NCI-H2171 treated with DMSO at 0.1 percent for 48 hours (cell line): Measurements from ENCODE around the gene LIX1.

Experiments used
- DNase-seq: peaks from one replicate; lab custom pipeline; 2025; lab: John Stamatoyannopoulos, UW

The LIX1 gene

DNA sequence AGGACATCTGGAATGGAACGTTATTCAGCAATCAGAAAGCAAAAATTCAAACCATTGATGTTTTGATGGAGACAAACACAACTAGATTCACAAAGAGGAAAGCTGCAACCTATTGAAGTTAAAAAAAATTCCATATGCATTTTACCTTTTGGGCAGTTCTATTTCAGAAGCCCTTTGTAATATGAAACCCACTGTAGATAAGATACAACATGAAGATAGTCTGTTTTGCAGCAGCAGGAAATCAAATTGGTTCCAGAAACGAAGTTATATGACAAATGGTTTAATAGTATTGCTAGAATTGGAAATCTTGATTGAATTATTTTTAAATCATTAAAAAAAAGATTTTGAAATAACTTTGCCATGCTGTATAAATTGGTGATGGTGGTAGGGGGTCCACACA, 872 bp downstream of the LIX1 start:
- DNase-seq: peak; percentile 2

DNA sequence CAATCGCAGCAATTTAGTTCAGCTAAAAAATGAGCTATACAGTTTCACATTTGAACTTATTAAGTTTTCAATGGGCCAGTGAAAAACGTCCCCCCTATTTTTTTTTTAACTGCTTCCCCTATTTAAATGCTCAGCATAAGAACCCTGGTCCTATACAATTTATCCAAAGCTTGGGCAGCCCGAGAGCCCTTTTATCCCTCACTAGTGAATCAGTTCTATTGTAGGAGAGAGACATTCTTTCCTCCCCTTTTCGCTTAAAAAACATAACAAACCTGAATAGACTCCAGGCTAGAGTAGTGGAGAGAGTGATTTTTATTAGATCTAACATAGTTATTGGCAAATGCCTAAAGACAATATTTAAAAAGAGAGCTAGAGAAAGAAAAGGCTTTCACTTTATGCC, 1.4 kb downstream of the LIX1 start:
- DNase-seq: no peak

DNA sequence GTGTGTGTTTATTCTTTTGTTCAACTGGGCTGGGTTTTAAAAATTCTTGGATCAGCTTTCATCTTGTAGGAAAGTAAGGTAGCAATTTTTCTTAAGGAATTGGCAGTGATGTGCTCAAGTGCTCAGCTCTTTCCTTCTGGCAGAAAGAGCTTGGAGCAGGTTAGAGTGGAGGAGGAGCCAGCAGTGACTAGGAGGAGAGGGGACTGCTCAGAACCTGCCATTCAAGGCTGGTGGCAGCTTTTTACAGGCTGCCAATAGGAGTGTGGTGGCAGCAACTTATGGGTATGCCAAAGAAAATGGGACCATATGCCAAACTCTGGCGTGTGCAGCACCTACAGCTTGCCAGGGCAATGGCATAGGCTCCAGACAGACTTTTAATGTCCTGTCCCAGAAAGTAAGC, 2.2 kb downstream of the LIX1 start:
- DNase-seq: peak; percentile 11

DNA sequence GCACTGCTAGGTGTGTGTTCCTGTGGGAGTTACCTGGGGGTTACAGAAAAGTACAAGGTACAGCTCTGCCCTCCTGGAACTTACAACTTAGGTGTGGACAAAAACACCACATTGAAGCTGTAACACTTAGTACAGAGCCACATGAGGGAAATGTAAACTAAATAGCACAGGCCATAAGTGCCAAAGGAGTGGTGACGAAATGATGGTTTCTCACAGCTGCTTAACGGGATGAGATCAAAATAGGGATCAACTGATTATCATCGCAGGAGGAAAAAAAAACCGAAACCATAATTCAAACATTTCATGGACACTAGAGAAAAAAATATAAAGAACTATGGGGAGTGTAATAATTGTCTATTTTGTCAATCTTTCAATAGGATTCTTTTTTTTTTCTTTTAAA, 5.9 kb downstream of the LIX1 start:
- no peak for DNase-seq

DNA sequence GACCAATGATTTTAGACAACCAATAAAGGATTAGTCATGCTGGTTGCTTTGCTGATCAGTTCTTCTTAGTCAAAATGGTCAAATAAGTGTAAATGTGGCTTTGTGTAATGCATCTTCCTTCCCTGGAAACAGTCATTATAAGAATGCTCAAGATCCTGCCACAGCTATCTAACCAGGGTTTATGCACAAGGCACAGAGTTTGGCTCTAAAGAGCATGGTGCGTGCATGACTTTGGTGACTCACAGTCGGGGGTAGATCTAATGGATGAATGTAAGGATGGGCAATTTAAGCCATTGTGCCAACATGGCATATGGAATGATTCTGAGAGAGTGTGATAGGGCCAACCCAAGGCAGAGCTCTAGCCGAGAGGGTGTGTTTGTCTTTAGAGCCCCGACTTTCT, 6.5 kb downstream of the LIX1 start:
- DNase-seq: no peak

DNA sequence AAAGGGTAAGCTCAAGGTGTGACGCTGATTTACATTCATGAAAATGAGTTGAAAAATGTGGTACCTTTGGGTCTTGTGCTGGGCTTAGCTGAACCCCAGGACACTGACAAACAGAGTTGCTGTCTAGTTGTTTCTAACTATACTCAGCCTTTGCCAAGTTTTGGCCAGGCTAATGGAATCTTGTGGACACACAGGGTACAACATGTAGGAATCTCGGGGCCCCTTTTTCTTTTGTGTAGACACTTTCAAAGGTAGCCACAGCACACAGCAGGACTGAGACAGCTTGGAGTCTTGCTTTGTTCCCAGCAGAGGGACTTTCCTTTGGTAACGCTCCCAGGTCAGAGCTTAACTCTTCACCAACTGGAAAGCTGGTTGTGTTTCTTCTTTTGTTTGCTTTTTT, 7.8 kb downstream of the LIX1 start:
- no peak for DNase-seq

DNA sequence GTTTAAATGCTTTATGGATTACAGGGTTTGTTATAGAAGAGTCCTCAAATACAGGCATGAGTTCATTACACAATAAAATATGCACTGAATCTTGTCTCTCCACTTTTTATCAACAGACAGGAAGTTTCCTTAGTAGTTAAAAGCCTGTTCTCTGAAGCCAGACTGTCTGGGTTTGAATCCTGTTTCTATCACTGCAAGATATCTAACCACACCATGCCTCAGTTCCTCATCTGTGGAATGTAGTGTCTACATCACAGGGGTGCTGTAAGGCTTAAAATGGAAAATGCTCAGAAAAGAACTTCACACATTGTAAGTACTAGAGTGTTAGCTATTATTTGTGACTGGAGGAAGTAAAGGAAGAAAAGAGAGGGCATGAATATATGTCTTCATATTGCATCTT, 9.3 kb downstream of the LIX1 start:
- no peak for DNase-seq

DNA sequence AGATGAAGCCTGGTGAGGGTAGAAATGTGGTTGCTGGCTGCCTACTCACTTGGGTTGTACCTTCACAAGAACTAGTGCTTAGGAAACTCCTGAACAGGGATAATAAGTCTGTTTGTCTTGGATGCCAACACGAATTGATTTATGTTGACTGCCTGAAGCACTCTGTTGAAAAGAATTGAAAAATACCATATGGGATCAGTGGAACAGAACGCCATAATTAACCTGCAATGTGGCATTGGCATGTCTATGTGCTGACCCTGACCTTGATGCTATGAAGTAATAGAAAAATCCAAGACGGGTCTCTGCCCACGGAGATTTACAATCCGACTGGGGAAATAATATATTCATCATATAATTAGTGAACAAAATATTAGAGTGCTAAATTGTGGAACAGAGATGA, 10.5 kb downstream of the LIX1 start:
- no peak for DNase-seq

DNA sequence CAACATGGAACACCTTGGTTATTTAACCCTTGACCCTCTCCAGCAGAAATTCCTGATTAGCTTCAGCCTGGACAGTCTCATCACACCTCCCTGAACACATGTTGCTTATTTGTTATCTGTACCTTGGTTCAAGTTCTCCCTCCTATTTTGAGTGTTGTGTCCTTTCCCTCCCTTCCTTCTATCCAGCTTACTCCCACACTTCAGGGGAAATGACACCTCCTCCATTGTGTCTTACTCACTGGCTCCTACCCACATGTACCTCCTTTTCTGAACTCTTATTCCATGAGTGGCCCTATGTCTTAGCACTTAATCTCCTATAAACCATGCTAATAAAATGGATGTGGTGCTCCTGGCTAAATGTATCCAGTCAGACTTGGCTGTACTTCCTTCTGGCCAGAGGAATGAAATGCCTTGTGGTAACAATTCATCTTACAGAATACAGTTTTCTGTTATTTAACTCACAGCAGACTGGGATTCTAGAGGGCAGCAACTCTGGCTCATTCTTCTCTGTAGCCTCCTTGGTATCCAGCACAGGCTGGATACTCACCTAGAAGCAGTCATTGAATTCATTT, 11.2 kb downstream of the LIX1 start:
- no peak for DNase-seq

DNA sequence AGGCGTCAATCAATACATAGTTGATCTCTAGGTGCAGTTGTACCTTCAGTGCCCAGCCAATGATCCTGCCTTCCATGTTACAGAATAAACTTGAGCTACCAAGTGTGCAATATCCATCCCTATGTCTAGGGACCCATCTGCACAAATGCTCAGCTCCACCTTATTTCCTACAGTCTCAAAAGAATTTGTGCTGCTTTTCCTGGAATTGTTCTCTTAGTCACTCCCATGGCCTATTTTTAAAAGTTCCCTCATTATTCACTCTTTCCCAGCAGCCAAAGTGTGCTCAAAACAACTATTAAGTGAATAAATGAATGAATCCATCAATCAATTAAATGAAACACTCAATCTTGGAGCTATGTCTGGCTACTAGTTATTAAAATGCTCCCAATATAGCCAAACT, 14.7 kb downstream of the LIX1 start:
- DNase-seq: no peak

DNA sequence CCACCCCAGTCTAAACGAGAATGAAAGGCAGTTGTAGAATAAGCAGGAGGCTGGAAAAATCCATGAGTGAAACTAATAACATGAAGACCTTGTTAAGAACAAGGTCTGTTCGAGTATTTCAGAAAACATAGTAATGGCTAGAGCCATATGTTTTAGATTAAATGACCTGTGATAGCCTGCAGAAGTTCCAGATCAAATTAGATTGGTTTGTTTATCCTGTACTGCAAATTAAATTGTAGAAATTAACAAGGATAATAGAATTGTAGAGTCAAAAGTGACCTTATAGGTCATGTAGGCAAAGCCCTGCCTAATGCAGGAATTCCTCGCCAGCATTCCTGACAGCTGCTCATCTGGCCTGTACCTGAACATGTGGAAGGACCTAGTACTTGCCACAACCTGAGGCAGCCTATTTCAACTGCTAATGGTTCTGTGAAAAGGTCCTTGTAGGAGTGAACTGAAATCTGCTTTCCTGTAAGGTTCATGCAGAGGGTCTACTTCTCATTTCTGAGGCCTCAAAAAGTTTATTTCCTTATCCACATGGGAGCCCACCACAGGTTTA, 17.2 kb downstream of the LIX1 start:
- no peak for DNase-seq

DNA sequence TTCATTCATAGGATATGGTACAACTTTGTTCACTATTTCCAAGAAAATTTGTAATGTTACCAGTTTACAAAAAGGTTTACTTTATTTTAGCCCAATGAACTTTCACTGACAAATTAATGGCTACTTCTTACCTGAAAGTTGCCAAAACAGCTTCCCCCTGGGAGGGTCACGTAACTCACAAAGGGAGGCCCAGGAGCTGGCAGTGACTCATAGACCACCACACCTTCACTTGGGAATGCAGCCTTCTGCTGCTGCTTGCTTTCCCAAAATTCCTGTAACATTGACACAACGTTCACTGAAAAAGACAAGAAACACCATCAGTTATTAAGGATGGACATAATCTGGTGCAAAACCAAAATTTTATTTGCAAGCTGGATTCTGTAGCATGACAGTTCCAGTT, 18.1 kb downstream of the LIX1 start:
- no peak for DNase-seq

DNA sequence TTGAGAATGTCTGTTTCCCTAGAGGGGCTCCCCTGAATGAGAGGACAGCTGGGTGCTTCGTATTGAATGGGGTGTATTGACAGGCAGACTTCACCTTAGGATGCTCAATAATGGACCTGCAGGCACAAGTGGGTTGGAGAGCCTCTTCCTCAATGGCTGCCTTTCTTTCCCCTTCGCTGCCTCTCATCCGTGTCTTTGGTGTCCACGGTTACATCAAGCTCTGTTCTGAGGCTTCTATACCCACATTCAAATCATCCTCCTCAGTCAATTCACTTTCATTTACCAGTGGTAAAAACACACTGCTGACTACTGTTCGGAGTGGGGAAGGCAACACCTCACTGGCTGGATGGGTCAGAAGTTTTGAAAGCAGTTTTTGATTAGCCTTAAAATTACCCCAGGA, 20.6 kb downstream of the LIX1 start:
- no peak for DNase-seq

DNA sequence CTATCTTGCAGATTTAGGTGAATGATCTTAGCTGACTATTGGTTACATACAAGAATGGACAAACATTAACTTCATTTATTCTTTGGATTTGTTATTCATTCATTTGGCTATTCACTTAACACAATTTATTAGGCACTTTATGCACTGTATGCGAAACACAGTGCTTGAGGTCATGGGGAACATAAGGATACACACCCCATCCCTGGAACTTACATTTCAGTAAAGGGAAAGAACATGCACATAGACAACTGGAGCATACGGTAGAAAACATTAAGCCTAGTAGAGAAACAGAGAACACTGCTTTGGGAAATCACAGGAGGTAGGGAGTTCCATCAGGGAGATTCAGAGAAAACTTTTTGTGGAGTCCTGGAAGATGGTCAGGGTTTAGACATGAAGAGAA, 22.2 kb downstream of the LIX1 start:
- no peak for DNase-seq

DNA sequence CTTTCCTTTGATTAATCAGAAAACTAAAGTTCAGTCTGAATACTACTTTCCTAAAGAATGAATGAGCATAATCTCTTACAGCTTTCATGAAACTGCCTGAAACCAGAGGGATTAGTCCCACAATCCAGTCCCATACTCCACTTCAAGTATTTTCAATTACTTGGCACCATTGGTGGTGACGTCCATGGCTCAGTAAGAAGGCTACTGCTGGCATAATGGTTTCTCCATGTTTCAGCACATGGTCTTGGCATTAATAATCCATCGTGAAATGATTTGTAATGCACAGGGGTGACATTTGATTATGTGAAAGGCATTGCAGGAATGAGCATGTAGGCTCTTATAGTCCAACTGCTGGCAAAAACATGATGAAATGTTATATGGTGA, 23.4 kb downstream of the LIX1 start:
- DNase-seq: no peak

DNA sequence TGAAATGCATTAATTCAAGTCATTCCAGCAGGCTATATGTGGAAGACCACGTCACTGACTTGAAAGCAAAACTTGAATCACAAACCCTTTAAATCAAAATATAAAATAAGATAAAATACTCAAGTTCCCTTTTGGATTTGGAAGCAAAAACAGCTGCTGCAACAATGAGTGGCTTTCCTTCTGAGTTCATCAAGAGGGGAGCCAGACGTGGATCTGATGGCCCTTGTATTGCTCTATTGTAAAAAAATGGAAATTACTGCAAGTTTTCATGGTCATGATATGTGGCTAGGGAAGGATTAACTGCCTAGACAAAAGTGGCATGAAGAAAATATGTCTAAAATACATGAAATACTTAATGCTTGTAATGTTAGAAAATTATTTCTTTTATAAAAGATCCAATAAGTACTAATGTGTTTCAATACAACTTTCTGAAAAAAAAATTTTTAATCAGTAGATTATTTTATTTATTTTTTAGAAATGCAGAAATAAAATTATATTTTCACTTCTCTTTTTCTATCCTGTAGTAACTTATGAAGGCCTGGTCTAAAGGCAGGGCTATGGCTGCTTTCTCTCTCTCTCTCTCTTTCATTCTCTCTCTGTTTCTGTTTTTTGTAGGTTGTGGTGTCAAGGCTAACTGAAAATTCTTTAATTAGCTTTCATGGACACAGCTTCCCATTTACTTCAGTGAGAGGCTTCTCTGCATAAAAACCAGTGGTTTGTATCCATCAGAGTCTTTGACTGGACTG, 24.0 kb downstream of the LIX1 start:
- DNase-seq: no peak

DNA sequence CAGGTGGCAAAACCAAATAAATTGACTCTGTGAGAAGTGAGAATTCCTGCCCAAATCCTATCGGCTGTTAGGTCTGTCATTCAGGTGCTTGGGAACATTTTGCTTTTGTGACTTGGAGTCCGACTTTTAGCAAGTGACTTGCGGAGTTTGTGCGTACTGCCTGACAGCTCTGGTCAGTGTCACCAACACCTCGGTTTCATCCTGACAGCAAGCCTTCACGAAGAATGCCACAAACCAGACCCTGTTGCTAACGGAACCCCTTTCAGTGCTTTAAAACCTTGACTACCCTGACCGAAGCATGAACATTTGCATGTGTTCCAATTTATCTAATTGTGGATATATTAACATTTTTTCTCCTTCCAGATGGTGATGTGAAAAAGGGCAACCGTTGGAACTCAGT, 26.5 kb downstream of the LIX1 start:
- no peak for DNase-seq

DNA sequence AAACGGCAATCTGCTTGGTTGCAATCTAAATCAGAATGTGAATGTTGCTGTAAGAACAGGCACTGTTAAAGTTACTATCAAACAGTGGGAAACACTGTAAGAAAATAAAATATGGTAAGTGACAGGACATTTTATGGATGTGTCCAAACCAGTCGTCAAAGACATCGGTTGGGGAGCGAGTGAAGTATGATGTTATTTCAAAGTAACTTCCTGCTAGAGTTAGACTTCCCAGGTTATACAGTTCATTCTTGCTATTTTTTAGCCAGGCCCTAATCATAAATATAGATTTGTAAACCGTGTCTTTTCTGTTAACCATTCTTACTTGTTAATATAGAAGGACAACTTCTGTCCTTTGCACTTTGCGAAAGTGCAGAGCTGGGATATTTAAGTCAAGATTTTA, 30.2 kb downstream of the LIX1 start:
- DNase-seq: no peak

DNA sequence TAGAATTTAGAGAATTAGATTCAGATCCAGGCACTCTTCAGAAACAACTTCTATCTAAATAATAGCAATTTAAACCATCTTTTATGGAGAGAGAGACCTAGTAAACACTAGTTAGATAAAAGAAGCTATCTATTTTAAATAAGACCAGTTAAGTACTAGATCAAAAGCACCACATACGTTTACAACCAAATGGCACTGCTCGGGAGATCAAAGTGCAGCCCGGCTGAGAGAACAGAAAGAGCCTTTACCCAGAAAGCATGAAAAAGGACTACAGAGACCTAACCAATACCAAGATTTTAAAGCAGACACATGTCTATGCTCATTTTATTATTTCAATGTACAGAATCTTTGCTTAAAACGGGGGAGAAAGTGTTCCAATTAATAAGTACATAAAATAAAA, 30.8 kb downstream of the LIX1 start:
- no peak for DNase-seq

DNA sequence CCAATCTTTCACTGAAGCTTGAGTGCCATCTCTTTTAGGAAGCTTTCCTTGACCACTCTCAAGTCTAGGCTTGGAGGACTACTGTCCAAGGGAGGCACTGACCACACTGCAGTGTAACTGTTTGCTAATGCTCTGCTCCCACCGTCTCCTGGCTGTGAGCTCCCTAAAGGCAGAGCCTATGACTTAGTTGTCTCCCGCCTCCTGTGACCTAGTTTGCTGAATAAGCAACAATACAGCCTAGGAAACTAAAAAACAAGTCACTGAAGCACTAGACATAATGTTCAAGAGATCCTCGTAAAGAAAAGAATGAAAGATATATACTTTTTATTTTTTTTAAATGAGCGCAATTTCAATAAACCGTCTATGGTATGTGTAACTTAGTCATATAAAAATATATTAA, 31.4 kb downstream of the LIX1 start:
- DNase-seq: no peak

DNA sequence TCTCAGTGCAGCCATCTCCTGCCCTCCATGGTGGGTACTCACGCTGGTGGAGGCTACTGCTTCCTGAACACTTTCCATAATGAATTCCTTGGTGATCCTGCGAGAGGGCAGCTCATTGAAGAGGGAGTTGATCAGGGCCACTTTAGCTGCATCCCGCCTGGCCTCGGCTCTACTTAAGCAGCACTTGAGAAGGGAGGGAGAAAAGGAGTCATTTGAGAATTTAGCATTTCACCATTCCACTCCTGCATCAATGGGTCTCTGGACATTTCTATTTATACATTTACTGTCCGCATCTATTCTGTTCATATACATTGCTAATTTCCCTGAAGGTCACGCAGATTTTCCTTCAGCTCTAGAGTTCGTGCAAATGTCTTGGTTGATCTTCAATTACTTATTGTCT, 35.1 kb downstream of the LIX1 start:
- no peak for DNase-seq

DNA sequence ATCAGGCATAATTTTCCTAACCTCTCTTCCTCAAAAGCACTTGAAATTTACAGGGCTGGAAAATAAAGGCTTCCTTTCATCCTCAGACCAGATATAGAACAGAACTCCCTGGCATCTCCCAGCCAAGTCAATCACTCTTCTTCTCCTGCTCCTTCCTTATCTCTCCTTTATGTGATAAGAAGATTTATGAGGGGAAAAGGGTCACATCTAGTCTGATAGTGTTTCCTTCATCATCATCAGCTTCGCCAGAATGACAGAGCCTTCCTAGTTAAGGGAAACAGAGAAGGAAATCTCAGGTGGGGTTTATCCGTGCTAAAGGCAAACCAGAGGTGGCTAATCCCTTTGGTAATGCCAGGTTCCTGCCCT, 36.2 kb downstream of the LIX1 start:
- no peak for DNase-seq

DNA sequence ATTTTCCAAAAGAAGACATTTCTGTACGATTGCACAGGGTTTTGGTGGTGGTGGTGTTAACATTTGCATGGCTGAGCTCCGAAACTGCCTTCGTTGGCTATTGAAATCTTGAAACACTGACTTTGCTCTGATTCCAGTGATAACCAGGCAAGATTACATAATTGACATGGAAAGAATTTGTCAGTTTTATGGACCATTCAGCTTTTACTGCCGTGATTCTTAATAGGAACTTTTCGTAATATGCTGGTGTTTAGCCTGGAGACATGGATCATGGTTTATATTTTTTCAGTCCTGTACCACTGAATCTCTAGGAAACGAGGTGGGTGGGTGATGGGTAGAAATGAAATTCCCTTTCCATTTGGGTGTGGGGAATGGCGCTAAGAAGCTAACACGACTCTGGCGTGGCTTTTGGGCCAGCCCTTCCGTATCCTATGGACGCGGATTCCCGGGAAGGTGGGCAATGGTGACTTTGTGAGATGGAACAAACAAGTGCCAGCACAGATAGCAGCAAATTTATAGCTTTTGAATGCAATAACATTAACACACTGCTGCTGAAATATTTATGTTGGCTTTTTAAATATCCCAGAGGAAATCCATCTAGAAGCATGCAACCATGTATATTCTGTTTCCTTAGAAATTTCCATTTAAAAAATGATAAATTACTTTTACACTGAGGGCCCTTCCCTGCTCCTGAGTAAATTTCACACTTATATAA, 36.8 kb downstream of the LIX1 start:
- no peak for DNase-seq
